ENCODE results near the gene ABLIM2.
A peak's percentile ranks its signal among the peaks of the same experiment; 100 is the strongest.

The ABLIM2 gene

DNA sequence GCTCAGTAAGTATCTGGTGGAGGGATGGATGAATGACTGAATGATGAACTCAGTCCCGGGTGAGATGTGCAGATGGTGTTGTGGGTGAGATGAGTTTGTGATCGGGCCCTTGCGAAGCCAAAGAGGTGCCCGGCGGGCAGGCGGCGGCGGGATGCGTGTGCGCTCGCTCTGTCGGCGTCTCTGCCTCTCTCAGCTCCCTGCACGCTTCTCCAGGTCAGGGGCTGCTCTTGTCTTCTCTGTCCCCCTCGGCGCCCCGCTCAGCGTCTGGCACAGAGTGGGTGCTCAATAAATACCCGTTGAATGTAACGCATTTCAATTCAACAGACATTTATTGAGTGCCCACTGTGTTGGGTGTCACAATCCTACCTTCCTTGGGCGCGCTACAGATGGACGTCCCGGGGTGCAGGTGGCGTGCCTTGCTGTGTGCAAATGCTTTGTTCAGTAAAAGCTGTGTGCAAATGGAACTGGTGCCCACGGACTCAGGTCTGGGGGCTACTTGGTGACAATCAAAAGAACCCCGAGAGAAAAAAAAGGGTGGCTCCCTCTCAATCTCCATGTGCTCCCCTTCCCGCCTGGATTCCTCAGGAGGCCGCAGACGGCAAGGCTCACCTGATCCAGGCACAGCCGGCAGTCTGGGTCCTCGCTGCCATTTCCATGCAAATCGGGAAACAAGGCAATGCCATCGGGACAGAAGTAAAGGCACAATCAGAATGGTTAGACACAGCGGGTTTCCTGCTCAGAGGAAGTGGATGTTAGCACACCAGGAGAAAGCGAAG lies 153.4 kb downstream of the ABLIM2 start:
- no peak for DNase-seq (ENCODE audit: low read depth, low spot score)

DNA sequence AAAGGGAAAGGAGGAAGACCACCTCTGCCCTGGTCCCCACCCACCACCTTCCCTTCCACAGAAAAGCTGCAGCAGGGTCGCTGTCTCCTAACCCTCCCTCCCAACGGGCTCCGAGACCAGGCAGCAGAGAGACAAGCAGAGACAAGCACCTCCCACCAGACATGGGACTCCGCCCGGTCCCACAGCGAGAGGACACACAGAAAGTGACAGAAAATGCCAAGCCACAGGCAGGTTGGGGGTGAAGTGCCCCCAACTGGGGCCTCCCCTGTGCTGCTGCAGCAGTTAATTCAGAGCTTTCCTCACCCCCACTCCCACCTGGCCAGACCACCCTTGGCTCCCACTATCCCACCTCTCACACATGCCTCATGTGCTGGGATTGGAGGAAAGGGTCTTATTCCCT lies 154.5 kb downstream of the ABLIM2 start:
- DNase-seq (ENCODE audit: low read depth, low spot score), result no peak

DNA sequence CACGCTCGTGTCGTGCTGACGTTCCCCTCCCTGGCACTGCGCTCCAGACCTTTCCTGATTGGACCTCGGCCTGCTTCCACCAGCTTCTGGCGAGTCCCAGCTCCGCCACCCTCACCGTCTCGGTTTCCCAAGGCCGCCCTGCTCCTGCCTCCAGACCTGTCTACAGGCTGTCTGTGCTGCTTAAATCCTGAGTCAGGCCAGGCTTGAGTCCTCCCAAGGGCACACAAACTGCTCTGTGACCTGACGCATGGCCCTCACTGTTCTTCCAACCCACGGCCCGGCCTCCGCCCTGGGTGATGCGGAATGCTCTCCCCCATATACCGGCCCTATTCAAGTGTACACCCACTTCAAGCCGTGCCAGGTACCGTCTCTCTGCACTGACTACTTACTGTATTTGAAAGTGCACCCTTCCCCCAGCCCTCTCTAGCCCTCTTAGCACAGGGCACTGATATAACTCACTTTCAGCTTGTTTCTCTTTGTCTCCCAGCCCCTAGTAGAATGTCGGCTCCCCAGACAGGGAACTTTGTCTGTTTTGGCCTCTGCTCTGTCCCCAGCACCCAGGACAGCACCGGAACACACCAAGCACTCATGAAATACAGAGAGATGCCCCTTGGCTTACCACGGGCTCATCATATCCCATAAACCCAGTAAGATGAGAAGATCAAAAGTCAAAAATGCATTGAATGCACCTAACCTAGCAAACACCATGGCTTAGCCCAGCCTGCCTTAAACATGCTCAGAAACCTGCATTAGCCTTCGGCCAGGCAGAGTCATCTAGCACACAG lies 155.9 kb downstream of the ABLIM2 start:
- DNase-seq (ENCODE audit: low read depth, low spot score), result no peak

DNA sequence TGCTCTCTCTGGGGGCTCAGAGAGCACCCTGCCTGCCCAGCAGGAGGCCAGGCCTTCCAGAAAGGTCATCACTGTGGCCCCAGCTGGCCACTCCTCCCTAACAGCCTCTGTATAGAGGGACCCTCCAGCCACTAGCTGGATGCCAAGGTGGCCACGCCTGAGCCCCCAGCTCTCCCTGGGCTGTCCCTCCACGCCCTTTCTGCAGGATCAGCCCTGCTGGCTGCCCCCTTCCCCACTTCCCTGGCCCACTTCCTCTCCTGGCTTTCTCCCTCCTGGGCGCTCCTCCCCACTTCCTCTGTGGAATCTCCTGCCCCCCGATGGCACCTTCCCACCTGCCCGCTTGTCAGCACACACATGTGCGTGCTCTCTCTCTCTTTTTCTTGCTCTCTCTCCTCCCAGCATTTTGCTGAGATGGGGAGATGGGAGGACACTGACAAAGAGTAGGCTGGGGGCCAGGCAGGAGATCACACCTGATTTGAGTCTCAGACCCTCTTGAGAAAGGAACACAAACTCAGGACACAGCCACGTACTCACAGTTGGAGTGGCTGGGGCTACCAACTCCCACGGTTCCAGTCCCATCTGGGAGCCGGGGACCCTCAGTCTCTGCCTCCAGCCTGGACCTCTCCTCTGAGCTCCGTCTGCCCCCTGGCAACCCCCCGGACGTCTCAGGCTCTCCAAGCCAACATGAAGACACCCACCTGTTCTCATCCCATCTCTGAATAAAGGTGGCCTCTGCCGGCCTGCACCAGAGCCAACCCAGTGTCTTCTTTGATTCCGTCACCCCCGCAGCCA lies 156.9 kb downstream of the ABLIM2 start:
- DNase-seq (ENCODE audit: low read depth, low spot score), result no peak

DNA sequence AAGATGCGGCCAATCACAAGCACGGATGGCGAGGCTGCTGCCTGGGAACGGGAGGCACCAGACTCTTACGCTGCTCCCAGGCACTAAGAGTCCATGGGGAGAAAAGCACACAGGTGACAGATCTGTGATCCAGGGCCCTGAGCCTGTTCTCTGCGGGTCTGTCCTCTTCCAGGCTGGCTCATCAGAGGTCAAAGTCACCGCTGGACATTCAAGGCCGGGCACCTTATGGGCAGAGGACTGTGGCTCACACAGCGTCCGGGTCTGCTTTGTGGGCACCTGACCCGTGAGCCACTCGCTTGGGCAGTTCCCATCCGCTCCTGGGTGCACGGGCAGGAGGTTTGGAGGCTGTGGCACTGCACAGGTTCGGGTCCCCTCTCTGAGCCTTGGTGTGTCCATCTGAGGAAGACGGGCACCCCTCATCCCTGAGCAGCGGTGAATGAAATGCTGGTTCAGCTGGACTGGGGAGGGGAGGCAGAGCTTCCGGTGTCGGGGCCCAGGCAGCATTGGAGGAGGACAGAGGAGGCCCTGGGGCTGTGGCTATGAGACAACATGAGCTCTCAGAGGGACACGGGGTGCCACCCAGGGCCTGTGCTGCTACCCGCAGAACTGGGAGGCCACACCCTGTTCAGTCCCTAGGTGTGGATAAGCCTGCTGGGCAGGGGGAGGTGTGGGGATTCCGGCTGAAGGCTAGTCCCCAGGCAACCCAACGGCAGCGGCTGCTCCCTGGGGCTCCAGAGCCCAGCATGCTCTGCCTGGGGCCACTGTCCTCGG lies 157.7 kb downstream of the ABLIM2 start:
- DNase-seq (ENCODE audit: low read depth, low spot score), result no peak

DNA sequence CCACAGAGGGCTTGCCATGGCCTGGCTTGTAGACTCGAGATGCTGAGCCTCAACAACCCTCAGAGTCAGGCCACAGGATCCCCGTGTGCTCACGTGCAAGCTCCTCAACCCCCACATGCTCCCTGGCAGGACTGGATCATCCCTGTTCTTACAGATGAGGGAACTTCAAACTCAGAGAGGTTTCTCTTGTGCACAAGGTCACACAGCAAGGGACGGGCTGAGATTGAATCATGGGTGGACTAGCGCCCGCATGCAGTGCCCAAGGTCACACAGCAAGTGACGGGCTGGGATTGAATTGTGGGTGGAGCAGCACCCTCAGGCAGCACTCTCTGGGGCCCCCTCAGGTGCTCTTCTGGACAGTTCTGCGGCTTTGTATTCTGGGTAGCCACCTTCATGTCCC lies 158.4 kb downstream of the ABLIM2 start:
- DNase-seq (ENCODE audit: low read depth, low spot score), result no peak

DNA sequence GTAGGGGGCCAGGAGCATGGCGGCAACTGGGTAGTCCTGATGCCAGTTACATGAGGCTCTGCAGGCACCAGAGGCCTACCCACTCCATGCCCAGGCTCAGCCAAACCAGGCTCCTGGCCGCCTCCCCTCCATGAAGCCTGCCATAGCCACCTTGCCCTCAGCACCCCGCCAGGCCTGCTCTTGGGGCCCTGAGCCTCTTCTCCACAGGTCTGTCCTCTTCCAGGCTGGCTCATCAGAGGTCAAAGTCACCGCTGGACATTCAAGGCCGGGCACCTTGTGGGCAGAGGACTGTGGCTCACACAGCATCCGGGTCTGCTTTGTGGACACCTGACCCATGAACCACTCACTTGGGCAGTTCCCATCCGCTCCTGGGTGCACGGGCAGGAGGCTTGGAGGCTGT lies 158.9 kb downstream of the ABLIM2 start:
- DNase-seq (ENCODE audit: low read depth, low spot score), result no peak

DNA sequence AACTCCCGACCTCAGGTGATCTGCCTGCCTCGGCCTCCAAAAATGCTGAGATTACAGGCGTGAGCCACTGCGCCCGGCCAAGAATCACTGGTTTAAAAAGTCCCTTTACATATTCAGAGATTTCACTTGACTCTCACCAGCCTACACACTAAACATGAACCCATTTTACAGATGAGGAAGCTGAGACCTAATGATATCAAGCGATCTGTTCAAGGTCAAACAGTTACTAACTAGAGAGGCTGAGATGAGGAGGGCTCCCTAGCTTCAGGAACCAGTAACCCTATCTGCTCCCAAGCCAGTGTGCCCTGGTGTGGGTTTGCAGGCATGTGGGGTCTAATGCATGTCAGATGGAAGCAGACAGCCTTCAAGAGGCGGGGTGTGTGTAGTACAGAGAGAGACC lies 159.3 kb downstream of the ABLIM2 start:
- no peak for DNase-seq (ENCODE audit: low read depth, low spot score)

DNA sequence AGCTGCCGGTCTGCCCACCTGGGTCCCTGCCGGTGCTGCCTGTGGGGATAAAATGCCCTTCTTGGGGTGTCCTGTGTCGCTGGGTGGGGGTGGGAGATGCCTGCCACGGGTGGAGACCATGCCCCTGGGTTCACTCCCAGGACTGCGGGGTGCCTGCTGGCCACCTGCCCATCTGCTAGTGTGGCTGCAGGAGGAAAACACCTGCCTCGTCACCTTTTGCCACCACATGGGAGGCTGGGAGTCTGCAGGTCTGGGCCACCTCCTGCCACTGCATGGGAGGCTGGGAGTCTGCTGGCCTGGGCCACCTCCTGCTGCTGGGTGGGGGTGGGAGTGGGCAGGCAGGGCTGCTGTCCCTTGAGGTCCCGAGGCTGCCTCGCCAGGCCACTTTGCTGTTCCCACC lies 160.2 kb downstream of the ABLIM2 start:
- DNase-seq (ENCODE audit: low read depth, low spot score), result no peak

DNA sequence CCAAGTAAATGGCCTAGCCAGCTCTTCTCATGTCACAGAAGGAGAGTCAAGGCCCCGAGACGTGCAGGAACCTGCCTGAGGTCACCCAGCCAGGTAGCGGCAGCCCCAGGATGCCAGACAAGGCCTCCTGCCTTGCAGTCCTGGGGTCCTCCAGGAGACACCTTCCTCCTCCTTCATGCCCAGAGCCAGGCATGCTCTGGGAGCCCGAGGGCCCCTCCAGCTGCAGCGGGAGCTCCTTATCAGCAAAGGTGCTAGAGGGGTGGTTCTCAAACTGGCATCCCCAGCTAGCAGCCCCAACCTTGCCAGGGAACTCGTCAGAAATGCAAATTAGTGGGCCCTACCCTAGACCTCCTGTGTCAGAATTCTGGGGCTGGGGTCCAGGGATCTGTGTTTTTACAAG lies 162.7 kb downstream of the ABLIM2 start:
- DNase-seq (ENCODE audit: low read depth, low spot score), result no peak

DNA sequence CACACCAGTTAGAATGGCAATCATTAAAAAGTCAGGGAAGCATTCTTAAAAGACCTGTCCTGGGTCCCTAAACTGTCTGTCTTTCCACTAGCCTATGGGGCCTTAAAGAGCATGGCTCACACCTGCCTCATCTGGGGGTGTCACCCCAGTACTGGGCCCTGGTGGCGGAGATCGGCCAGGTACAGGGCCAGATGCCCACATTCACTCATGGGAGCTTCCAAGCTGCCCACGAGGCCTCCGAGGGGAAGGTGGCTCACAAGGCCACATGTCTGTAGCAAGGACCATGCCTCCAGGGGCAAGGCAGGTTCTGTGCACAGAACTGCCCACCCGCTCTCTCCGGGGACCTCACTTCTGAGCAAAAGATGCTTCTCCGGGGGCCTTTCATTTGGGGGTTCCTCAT lies 163.5 kb downstream of the ABLIM2 start:
- no peak for DNase-seq (ENCODE audit: low read depth, low spot score)

DNA sequence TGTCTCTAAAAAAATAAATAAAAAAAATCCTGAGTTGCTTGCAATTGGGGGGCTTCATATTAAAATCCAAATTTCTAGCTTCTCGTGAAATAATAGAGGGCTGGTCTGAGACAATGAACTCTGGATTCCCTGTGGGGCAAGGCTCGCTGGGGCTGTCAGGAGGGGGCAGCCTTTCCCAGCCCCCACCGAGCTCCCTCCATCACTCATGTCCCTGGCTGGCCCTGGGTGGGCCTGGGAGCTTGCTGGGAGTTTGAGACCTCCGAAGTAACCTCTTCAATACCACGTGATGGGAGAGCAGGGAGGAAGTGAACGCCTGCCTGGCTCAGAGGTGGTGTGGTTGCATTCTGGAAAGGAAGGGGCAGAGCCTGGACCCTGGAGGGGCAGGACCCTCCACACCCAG lies 164.9 kb downstream of the ABLIM2 start:
- DNase-seq (ENCODE audit: low read depth, low spot score), result no peak

DNA sequence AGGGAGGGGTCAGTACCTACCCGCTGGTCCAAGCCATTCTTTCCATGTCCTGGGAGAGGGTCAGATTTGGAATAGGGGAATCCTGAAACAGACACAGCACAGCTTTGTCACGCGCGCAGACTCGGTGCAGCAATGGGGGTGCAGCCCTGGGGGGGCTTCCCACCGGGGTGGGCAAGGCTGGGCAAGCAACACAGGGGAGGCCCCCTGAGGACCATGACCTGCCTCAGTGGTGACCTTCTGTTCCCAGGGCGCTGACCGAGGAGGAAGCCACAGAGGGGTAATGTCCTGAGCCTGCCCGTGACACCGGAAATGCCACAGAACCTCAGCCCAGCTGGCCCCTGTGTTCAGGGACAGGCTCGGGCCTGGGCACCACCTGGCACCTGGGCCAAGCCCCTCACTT lies 165.8 kb downstream of the ABLIM2 start:
- DNase-seq (ENCODE audit: low read depth, low spot score), result no peak

DNA sequence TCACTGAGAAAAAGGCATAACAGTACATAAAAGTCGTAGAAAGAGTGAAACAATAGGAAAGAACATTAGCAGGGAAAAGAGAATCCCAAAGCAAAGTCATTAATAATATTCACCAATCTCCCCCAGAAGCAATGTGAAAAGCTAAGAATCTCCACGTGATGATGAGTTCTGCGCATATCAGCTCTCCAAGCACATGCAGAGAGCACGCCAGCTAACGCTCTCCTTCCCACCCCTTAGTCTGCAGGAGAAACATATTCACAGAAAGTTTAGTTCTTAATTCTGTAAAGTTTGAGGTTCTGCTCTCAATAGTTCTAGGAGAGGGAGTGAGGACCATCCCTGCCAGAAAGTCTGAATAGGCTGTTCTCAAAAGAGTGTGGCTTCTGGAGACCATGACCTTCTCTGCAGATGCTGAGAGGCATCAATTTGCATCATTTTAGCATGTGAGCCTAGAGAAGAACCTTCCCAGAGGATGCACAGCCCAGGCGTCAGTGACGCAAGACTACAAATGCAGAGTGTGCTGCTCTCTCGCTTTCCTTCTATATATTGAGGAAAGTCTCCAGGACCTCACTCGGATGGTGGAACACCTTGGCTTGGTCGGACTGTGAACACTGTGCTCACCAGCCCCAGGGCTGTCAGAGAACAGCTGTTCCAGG lies 167.7 kb downstream of the ABLIM2 start:
- no peak for DNase-seq (ENCODE audit: low read depth, low spot score)

DNA sequence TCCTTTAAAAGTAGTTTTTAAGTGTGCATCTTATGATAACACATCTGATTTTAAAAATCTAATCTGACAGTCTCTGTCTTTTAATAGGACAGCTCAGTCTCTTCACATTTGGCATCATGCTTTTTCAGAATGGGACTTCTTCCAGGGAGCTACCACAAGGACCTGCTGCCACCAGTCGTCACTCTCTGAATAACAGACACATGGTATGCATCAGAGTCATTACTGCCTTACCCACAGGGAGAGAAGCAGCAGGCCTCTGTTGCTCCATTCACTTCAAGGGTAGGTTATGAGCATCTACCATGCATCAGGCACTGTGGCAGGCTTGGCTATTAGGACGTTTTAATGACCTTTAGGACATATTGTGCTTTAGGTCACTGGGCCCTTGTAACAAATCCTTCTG lies 169.0 kb downstream of the ABLIM2 start:
- DNase-seq (ENCODE audit: low read depth, low spot score), result no peak

DNA sequence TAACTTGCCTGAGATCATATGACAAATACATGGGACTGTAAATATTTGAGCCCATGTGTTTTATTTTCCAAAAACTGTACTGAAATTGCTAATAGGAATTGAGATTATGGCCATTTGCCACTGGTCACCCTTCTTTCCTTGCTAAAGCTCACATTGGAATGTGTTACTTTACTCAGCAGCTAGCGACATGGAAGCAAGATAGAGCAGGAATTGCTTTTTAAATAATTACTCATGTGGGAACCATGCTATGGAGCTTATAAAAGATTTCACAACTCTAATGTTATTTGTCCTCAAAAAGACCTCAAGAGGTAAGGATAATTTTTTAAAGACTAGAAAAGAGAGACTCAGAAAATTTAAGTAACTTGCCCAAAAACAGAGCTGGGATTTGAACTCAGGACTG lies 170.2 kb downstream of the ABLIM2 start:
- DNase-seq (ENCODE audit: low read depth, low spot score), result no peak

DNA sequence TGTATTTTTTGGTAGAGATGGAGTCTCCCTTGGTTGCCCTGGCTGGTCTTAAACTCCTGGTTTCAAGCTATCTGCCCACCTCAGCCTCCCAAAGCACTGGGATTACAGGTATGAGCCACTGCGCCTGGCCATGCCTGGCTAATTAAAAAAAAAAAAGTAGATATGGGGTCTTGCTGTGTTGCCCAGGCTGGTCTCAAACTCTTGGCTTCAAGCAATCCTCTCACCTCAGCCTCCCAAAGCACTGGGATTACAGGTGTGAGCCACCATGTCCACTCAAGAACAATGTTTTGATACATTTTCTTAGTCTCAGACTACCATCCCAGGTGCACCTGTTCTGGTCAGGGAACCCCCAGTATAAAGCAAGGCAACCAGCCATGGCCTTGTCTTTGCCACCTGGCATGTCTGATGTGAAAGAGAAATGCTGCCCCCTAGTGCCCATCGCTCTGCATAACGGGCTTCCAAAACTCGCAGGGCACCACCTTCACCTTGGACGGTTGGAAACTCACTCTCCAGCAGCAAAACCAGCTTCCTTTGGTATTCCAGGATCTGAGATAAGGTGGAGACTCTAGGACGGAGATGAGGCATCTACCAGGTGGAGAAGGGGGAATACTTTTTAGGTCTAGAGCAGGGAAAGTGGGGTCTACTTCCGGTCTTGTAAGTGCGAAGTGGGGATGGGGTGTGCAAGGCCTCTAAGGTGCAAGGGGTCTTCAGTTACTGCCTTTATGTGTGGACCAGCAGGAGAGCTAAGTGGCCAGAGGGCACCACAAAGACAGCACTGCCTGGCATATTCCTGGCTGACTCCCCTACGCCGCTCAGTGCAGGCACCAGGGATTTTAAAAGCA lies 171.2 kb downstream of the ABLIM2 start:
- peak; percentile 57 for DNase-seq (ENCODE audit: low read depth, low spot score)

DNA sequence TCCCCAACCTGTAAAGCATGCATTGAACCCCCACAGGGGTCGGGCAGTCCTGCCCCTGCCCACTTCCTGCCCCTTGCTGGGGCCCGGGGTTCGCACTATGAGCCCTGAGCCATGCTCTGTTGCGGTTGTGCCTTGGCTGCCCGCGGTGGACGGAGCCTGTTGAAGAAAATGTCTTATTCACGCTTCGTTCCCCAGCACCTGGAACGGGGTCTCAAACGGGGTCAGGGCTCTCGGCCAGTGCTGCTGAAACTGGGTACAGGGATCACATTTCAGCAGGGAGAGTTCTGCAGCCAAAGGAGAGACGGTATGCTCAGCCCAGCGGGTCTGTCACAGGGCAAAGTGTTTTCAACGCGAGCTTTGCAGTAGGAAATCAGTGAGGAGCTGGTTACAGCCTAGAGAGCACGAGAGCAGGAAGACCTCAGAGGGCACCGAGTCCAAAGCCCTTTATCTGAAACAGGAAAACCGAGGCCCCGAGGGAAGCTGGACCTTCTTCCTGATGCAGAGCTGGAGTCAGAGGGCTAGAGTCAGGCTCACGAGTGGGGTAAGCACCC lies 172.6 kb downstream of the ABLIM2 start:
- no peak for DNase-seq (ENCODE audit: low read depth, low spot score)

DNA sequence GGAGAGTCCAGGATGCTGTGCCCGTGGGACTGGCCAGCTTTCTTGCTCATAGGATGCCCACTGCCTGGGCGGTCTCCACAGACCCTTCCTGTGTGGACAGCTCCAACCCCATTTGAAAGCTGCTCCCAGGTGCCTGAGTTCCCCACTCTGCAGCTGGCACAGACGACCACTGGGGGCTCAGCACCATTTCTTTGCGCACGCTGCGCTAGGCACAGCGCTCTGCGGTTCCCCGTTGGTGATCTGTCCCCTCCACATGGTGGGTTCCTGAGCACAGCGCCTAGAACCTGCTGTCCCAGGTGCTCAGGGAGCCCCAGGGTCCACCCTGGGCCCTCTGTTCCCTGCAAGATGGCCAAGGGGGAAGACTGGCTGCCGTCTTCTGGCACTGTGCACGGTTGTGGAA lies 173.5 kb downstream of the ABLIM2 start:
- no peak for DNase-seq (ENCODE audit: low read depth, low spot score)
